Amygdala (tissue), 56 donors: ENCODE measurements around the gene SLC25A6.
"Not testable (repeated sequence)": the region's sequence is repeated elsewhere in the genome, so short reads cannot be mapped to it uniquely, and the experiment has no call there.

Experiments
- DNase-seq, 56 donors: peaks; one replicate each; lab custom pipeline; 2025; lab: John Stamatoyannopoulos, UW

Gene SLC25A6

DNA sequence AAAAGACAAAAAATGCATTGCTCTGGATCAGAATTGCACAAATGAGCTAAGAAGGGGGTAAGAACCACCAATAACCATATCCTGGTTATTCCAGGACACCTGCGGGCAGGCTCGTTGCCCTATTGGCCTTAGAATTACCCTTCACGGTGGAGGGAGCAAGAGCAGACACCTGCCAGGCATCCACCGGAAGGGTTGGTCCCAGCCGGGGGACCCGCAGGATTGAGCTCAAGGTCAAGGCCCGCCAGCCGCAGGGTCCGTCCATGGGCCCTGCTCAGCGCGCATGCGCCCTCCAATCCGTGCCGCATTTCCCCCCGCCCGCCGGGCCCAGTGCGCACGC is 575 bp downstream of the SLC25A6 start:
- no peak for DNase-seq

DNA sequence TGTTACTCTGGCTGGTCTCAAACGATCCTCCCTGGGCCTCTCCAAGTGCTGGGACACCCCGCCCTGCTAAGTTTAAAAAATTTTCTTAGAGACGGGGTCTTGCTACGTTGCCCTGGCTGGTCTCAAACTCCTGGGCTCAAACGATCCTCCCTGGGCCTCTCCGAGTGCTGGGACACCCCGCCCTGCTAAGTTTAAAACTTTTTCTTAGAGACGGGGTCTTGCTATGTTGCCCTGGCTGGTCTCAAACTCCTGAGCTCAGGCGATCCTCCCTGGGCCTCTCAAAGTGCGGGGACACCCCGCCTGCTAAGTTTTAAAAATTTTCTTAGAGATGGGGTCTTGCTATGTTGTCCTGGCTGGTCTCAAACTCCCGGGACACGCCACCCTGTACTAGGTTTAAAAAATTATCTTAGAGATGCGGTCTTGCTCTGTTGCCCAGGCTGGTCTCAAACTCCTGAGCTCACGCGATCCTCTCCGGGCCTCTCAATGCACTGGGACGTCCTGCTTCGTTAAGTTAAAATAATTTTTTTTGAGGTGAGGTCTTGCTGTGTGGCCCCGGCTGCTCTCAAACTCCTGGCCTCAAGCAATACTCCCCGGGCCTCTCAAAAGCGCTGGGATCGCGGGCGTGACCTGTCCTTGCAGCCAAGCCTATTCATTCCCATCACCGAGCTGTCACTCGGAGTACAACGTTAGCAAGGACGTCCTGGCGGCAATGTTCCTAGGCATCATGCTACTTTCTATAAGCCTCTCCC is 1.1 kb downstream of the SLC25A6 start:
- no peak for DNase-seq

DNA sequence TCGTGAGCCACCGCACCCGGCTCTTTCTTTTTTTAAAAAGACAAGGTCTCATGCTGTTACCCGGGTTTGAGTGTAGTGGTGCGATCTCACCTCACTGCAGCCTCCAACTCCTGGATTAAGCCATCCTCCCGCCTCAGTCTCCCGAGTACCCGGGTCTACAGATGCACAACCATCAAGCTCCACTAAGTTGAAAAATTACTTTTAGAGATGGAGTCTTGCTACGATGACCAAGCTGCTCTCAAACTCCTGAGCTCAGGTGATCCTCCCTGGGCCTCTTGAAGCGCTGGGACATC is 2.0 kb downstream of the SLC25A6 start:
- DNase-seq: no peak

- DNase-seq: no peak
Measured at GRCh38 chrX:1389181-1389992, 2.5 kb downstream of the SLC25A6 start.

DNA sequence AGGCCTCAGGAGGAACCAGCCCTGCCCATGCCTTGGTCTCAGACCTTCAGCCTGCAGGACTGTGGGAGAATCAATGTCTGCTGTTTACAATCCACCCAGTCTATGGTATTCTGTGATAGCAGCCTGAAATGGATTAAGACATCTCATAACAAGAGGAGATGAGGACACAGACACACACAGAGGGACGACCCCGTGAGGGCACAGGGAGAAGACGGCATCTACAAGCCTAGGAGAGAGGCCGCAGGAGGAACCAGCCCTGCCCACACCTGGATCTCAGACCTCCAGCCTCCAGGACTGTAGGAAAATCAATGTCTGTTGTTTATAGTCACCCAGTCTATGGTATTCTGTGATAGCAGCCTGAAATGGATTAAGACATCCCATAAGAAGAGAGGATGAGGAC is 3.3 kb downstream of the SLC25A6 start:
- no peak for DNase-seq

DNA sequence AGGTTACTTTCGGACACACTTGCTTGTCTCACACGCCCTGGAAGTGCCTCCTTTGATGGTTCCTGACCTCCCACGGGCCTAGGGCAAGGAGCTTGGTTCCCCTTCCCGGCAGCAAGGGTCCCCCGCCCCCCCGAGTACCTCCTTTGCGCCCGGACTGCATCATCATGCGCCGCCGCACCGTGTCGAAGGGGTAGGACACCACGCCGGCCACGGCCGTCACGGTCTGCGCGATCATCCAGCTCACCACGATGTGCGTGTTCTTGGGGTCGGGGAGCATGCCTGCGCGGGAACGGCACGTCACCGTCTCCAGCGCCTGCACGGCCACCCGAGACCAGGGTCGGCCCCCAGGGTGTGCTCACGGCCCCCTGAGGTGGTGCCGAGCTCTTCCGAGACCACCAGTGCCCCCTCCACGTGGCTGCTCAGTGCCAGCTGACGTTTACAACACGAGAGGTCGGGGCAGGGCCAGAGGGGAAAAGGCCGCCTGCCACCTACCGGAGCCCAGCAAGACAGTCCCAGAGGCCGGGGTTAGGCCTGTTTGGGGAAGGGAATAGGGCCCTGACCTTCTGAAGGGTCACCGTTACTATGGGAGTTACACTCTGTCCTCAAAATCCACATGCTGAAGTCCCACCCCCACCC is 4.7 kb downstream of the SLC25A6 start:
- no peak for DNase-seq

DNA sequence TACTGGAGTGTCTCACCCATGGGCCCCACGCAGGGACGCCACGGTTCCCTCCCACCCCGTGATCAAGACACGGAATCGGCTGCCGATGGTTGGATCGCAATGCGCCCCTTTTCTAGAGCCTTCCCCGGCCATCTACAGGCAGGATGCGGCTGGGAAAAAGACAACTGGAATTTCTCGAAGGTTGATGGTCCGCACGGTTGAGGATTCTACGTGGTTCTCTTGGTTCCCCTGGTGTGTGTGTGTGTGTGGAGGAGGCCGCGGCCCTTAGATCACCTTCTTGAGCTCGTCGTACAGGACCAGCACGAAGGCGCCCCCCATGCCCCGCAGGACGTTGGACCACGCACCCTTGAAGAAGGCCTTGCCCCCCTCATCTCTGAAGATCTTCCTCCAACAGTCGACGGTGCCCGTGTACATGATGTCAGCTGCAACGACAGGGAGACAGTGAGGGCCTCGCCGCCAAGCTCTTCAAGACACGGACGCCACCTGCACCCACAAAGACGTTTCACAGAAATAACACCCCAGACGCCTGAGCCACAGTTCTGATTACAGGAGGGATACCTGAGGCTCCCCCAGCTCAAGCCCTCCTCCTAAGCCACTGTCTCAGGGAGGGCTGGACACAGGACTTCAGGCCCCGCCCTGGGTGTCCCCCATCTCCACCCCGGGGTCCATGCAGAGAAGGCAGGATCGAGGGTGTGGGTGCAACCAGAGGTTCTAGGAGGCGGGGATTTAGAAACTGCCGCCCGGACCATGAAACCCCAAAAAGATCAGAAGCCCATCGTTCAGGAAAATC is 5.4 kb downstream of the SLC25A6 start:
- DNase-seq: no peak

- no peak for DNase-seq
Measured at GRCh38 chrX:1385253-1386223, 6.4 kb downstream of the SLC25A6 start.

- no peak for DNase-seq
Measured at GRCh38 chrX:1384658-1385252, 7.2 kb downstream of the SLC25A6 start.

- no peak for DNase-seq
Measured at GRCh38 chrX:1380672-1381233, 11.2 kb downstream of the SLC25A6 start.

- DNase-seq: no peak
Measured at GRCh38 chrX:1378306-1378759, 13.6 kb downstream of the SLC25A6 start.

DNA sequence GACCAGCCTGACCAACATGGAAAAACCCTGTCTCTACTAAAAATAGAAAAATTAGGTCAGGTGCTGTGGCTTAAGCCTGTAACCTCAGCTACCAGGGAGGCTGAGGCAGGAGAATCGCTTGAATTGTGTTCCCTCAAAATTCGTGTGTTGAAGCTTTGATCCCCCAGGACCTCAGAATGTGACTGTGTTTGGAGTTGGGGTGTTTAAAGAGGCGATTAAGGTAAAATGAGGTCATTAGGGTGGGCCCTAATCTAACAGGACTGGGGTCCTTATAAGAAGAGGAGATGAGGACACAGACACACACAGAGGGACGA is 23.6 kb downstream of the SLC25A6 start:
- no peak for DNase-seq

DNA sequence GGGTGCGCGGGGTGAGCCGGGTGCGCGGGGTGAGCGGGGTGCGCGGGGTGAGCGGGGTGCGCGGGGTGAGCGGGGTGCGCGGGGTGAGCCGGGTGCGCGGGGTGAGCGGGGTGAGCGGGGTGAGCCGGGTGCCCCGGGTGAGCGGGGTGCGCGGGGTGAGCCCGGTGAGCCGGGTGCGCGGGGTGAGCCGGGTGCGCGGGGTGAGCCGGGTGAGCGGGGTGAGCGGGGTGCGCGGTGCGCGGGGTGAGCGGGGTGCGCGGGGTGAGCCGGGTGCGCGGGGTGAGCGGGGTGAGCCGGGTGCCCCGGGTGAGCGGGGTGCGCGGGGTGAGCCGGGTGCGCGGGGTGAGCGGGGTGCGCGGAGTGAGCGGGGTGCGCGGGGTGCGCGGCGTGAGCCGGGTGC is 25.6 kb downstream of the SLC25A6 start:
- not testable (repeated sequence) for DNase-seq

- DNase-seq: no peak
Measured at GRCh38 chrX:1361910-1362309, 30.0 kb downstream of the SLC25A6 start.

- no peak for DNase-seq
Measured at GRCh38 chrX:1361275-1361674, 30.6 kb downstream of the SLC25A6 start.

- no peak for DNase-seq
Measured at GRCh38 chrX:1360171-1360570, 31.7 kb downstream of the SLC25A6 start.

DNA sequence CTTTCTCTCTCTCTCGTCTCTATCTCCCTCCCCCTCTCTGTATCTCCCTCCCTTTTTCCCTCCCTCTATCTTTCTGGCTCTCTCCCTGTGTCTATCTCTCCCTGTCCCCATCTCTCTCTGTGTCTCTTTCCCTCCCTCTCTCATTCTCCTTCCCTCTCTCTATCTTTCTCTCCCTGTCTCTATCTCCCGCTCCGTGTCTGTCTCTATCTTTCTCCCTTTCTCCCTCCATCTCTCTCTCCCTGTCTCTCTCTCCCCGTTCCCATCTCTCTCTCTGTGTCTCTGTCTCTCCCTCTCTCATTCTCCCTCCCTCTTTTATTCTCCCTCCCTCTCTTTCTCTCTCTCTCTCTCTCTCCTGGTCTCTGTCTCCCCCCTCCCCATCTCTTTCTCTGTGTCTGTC is 32.4 kb downstream of the SLC25A6 start:
- no peak for DNase-seq

- no peak for DNase-seq
Measured at GRCh38 chrX:1358793-1359476, 33.0 kb downstream of the SLC25A6 start.

- DNase-seq: no peak
Measured at GRCh38 chrX:1357993-1358392, 33.9 kb downstream of the SLC25A6 start.
